GM21529 (cell line): ENCODE data around the gene DPF3.
A peak's percentile ranks its signal among the peaks of the same experiment; 100 is the strongest.
"Not testable (repeated sequence)": the region's sequence is repeated elsewhere in the genome, so short reads cannot be mapped to it uniquely, and the experiment has no call there.

Experiments used
- ATAC-seq: cut with Tn5 transposase; IDR thresholded peaks from one replicate; pipeline ENCODE4 v1.9.1; 2021; ENCODE audit not compliant: unreplicated experiment

Gene DPF3

GRCh38 chr14:72881543-72881942, 12.4 kb downstream of the DPF3 start:
- ATAC-seq, result no peak

- ATAC-seq, result no peak
Measured at GRCh38 chr14:72880820-72881219, 13.1 kb downstream of the DPF3 start.

- no peak for ATAC-seq
Measured at GRCh38 chr14:72880164-72880563, 13.7 kb downstream of the DPF3 start.

GRCh38 chr14:72879431-72879830, 14.5 kb downstream of the DPF3 start:
- ATAC-seq, result no peak

GRCh38 chr14:72878746-72879145, 15.2 kb downstream of the DPF3 start:
- no peak for ATAC-seq

GRCh38 chr14:72876710-72877063, 17.2 kb downstream of the DPF3 start:
- ATAC-seq, result no peak

- no peak for ATAC-seq
Measured at GRCh38 chr14:72876005-72876709, 17.7 kb downstream of the DPF3 start.

GRCh38 chr14:72870878-72871277, 23.0 kb downstream of the DPF3 start:
- ATAC-seq, result not testable (repeated sequence)

GRCh38 chr14:72869407-72870329, 24.2 kb downstream of the DPF3 start:
- ATAC-seq, result no peak

GRCh38 chr14:72868500-72868899, 25.4 kb downstream of the DPF3 start:
- ATAC-seq, result no peak

- no peak for ATAC-seq
Measured at GRCh38 chr14:72864712-72865365, 29.1 kb downstream of the DPF3 start.

- peak; percentile 47 for ATAC-seq
Measured at GRCh38 chr14:72863216-72864006, 30.5 kb downstream of the DPF3 start.

GRCh38 chr14:72856530-72857266, 37.2 kb downstream of the DPF3 start:
- no peak for ATAC-seq

- ATAC-seq, result no peak
Measured at GRCh38 chr14:72855913-72856312, 38.0 kb downstream of the DPF3 start.

- no peak for ATAC-seq
Measured at GRCh38 chr14:72852194-72852593, 41.7 kb downstream of the DPF3 start.

- ATAC-seq, result no peak
Measured at GRCh38 chr14:72851635-72852034, 42.3 kb downstream of the DPF3 start.

- no peak for ATAC-seq
Measured at GRCh38 chr14:72850360-72850759, 43.5 kb downstream of the DPF3 start.

- ATAC-seq, result no peak
Measured at GRCh38 chr14:72849222-72849621, 44.7 kb downstream of the DPF3 start.

- no peak for ATAC-seq
Measured at GRCh38 chr14:72847721-72848120, 46.2 kb downstream of the DPF3 start.

GRCh38 chr14:72845683-72846082, 48.2 kb downstream of the DPF3 start:
- ATAC-seq, result no peak
